NCI-H524 (cell line): ENCODE data around the gene L3MBTL2.
A peak's percentile ranks its signal among the peaks of the same experiment; 100 is the strongest.
"Not testable (repeated sequence)": the region's sequence is repeated elsewhere in the genome, so short reads cannot be mapped to it uniquely, and the experiment has no call there.

Experiments used
- DNase-seq, 2 experiments: peaks; one replicate each; lab custom pipeline; 2025; lab: John Stamatoyannopoulos, UW

L3MBTL2 gene

DNA sequence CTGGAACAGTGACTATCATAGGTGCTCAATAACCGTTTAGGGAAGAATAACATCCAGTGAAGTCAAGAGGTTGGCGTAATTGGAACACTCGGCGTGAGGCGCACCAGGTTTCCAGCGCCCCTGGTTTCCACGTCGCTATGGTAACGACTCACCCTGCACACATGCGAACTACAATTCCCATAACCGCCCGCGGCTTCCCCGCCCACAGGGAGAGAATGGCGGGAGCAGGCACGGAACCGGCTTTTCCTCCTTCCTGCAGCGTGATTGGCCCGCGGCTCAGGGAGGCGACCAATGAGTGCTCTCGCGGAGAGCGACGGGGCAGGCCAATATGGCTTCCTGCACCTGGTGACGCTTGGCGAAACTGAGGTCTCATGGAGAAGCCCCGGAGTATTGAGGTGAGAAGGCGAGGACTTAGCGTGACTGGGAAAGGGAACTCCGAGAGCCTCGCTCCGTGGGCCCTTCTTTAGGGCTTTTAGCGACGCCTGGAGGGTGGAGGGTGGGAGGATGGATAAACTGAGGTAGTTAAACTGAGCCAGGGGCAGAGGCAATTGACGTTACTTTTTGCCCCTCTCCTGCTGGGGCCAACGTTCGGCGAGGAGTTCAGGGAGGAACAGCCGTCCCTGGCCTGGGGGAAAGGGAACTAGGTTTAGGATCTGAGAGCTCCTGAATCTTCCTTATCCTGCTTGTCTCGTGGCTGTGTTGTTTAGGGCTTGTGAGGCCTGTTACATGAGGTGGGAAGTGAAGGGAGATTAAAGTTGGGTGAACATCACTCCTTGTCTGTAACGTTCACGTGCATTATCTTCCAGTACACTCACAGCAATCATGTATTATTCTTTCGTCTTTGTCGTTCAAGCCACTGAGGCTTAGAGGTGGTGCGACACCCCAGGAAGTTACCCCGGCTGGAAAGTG is at the start of gene L3MBTL2:
Gene L3MBTL2, plus strand, starts transcription at position 321 of the 909 bp plus-strand sequence. Its CDS starts 51 bp downstream, at position 372.
- peak; percentile 99 for DNase-seq

DNA sequence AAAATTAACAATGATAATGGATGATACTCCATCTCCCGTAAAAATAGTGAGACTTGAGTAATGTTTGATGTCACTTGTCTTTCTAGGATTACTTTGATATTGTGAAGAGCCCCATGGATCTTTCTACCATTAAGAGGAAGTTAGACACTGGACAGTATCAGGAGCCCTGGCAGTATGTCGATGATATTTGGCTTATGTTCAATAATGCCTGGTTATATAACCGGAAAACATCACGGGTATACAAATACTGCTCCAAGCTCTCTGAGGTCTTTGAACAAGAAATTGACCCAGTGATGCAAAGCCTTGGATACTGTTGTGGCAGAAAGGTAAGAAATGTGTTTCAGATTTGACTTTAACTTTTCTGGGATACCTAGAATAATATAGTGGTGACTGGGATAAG is 48.0 kb upstream of the L3MBTL2 start:
- no peak for DNase-seq

DNA sequence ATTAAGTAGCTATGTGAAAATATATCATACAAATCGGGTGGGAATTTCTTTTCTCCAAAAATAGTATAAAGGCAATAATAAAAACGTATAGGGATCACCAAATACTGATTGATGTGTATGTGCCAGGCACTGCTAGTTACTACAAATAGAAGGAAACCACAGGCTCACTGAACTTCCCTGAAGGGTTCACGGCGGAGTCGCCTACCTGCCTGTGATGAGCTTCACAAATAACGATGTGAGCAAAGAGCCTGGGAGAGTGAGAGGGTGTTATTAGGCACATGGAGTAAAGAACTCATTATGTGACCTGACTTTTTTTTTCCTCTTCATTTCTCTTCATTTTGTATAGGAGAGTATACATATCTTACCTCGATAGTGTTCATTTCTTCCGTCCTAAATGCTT is 36.0 kb upstream of the L3MBTL2 start:
- DNase-seq: no peak

DNA sequence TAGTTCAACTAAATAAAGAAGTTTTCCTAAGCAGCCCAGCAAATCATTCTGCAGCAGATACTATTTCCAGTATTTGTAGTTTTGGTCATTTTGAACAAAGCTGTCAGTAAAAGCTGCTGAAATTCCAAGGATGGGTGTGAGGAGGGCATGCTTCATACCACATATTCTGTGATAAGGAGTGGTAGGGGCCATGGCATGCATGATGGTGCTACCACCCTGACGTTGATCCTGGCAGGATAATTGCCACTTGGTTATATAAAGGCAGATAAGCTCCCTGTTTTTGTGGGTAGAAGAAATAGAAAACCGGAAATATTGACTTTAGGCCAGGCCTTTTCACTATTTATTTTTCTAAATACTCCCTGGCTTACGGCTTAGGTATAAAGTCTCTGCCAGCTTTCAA is 33.1 kb upstream of the L3MBTL2 start:
- DNase-seq: no peak

DNA sequence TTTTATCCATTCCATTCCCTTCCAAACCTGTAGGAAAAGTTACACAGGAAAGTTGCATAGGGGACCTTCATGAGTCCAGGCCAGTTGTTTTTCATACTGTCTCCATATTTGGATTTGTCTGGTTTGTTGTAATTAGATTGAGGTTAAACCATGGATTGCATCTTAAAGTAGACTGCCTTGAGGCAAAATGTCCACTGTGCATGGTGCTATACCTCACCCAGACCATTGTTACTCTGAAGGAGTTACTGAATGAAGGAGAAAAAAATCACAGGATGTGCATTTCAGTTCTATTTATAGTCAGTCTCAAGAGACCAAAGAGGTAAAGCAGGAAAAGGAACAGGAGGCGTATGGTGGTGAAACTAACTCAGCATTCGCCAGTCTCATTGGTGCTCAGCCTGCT is 29.6 kb upstream of the L3MBTL2 start:
- no peak for DNase-seq

DNA sequence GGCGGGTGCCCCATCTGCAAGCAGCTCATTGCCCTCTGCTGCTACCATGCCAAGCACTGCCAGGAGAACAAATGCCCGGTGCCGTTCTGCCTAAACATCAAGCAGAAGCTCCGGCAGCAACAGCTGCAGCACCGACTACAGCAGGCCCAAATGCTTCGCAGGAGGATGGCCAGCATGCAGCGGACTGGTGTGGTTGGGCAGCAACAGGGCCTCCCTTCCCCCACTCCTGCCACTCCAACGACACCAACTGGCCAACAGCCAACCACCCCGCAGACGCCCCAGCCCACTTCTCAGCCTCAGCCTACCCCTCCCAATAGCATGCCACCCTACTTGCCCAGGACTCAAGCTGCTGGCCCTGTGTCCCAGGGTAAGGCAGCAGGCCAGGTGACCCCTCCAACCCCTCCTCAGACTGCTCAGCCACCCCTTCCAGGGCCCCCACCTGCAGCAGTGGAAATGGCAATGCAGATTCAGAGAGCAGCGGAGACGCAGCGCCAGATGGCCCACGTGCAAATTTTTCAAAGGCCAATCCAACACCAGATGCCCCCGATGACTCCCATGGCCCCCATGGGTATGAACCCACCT is 28.0 kb upstream of the L3MBTL2 start:
- no peak for DNase-seq

DNA sequence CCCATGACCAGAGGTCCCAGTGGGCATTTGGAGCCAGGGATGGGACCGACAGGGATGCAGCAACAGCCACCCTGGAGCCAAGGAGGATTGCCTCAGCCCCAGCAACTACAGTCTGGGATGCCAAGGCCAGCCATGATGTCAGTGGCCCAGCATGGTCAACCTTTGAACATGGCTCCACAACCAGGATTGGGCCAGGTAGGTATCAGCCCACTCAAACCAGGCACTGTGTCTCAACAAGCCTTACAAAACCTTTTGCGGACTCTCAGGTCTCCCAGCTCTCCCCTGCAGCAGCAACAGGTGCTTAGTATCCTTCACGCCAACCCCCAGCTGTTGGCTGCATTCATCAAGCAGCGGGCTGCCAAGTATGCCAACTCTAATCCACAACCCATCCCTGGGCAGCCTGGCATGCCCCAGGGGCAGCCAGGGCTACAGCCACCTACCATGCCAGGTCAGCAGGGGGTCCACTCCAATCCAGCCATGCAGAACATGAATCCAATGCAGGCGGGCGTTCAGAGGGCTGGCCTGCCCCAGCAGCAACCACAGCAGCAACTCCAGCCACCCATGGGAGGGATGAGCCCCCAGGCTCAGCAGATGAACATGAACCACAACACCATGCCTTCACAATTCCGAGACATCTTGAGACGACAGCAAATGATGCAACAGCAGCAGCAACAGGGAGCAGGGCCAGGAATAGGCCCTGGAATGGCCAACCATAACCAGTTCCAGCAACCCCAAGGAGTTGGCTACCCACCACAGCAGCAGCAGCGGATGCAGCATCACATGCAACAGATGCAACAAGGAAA is 27.3 kb upstream of the L3MBTL2 start:
- no peak for DNase-seq

DNA sequence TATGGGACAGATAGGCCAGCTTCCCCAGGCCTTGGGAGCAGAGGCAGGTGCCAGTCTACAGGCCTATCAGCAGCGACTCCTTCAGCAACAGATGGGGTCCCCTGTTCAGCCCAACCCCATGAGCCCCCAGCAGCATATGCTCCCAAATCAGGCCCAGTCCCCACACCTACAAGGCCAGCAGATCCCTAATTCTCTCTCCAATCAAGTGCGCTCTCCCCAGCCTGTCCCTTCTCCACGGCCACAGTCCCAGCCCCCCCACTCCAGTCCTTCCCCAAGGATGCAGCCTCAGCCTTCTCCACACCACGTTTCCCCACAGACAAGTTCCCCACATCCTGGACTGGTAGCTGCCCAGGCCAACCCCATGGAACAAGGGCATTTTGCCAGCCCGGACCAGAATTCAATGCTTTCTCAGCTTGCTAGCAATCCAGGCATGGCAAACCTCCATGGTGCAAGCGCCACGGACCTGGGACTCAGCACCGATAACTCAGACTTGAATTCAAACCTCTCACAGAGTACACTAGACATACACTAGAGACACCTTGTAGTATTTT is 26.6 kb upstream of the L3MBTL2 start:
- no peak for DNase-seq

DNA sequence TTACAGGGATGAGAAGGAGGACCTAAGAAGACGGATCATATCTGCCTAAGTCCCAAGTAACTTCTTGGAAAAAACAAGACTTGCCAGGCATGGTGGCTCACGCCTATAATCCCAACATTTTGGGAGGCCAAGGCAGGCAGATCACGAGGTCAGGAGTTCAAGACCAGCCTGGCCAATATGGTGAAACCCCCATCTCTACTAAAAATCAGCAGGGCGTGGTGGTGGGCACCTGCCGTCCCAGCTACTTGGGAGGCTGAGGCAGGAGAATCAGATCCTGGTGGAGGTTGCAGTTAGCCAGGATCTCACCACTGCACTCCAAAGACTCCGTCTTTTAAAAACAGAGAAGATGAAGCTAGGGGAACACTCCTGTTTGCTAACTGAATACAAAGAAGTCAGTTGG is 24.8 kb upstream of the L3MBTL2 start:
- not testable (repeated sequence) for DNase-seq

DNA sequence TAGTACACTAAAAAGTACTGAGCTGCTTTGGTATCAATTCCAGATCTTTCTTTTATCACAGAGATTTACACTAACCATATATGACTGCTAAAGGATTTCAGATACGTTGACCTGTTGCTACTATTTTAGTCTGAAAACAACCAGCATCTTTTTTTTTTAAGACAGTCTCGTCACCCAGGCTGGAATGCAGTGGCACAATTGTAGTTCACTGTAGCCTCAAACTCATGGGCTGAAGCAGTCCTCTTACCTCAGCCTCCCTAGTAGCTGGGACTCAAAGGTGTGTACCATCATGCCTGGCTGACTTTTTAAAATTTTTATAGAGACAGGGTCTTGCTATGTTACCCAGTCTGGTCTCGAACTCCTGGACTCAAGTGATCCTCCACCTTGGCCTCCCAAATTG is 24.2 kb upstream of the L3MBTL2 start:
- DNase-seq: no peak

DNA sequence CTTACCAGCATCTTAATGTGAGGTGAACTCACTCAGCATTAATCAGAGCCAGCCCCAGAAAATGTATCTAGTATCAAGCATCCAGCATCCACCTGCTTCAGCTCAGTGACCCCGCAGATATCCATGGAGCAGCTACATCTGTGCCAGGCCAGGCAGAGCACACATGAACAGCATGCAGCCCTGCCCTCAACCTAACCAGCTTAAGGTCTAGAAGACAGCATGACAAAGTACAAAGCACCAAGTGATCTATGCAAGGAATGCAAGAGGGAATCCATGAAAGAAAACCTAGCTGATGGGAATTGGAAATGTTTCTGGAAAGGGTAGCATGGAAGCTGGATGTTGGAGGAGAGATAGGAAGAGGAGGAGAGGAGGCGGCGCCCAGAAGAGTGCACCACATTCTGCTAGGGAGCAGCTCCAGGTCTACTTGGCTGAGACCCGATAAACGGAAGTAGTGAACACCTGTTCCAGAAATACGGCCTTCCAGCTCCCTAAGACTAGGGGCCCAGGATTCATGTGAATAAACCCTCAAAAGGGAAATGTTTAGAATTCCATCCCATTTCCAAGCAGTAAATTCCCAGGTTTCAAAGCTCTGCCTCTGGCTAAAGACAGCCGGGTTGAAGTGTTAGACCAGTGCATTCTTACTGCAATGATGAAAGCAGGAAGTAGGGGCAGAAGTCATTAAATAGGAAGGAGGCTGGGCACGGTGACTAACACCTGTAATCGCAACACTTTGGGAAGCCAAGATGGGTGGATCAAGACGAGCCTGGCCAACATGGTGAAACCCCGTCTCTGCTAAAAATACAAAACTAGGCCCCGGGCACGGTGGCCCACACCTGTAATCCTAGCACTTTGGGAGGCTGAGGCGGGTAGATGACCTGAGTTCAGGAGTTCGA is 23.5 kb upstream of the L3MBTL2 start:
- DNase-seq: no peak

DNA sequence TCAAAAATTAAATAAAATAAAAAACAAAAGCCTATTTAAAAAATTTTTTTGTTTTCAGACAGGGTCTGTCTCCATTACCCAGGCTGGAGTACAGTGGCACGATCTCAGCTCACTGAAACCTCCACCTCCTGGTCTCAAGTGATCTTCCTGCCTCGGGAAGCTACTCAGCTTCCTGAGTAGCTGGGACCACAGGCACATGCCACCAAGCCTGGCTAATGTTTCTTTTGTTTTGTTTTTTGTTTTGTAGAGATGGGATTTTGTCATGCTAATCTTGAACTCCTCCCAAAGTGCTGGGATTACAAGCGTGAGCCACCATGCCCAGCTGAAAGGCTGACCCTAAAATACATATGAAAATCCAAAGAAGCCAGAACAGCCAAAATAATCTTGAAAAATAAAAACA is 20.4 kb upstream of the L3MBTL2 start:
- DNase-seq: no peak

DNA sequence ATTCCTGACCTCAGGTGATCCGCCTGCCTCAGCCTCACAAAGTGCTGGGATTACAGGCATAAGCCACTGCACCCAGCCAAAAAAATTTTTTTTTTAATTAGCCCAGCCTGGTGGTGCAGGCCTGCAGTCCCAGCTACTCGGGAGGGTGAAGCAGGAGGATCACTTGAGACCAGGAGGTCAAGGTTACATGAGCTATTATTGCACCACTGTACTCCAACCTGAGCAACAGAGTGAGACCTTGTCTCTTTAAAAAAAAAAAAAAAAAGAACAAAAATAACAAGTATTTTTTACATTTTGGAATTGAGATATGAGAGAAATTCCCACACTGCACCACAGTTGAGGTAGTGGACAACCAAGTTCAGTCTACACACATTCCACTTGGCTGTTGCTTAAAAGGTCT is 13.6 kb upstream of the L3MBTL2 start:
- DNase-seq: no peak

DNA sequence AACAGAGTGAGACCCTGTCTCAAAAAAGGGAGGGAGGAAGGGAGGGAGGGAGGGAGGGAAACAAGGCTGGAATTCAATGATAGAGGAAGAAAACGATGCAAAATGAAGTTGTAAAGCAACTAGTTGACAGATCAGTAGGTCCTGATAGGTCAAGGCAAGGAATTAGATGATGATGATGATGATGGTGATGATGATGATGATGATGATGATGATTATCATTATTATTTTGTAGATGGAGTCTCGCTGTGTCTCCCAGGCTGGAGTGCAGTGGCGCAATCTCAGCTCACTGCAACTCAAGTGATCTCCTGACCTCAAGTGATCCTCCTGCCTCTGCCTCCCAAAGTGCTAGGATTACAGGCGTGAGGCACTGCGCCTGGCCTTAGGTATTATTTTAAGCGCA is 11.3 kb upstream of the L3MBTL2 start:
- no peak for DNase-seq

DNA sequence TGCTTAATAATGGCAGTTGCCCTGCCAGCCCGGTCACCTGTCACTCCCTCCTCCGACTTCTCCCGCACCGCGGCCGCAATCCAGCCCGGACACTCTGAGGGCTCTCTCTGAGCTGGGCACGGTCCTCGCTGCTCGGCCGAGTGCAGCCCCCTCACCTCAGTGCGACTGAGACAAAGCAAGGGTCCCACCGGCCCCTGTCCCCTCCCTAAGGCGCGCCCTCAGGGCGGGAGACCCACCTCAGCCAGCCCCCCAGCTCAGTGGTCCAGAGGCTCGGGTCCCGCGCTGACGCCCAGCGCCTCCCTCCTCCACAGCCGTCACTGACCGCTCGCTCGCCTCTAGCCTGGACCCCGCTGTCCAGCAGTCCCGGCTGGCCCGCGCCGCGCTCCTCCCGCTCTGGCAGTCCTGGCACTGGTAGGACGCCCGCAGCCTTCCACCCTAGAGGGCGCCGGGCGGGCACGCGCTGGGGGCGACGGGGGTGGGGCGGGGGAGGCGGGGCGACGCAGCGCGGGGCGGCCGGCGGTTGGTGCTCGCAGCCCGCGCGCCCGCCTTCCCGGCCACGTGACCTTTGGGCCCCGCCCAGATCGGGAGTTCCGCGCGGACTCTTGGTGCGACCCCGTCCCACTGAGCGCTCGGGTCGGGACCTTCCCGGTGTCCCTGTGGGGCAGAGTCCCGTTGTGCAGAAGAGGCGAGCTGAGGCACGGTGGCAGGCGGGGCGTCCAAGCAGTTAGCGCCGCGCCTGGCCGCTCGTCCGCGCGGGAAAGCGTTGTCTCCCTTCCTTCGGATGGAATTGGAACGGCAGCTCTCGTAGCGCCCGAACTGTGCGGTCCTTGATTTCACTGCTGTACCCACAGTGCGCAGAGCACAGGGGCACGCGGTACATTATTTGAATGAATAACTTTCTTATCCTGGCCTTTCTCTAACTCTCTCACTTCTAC is 7.8 kb upstream of the L3MBTL2 start:
- DNase-seq: peak; percentile 77

DNA sequence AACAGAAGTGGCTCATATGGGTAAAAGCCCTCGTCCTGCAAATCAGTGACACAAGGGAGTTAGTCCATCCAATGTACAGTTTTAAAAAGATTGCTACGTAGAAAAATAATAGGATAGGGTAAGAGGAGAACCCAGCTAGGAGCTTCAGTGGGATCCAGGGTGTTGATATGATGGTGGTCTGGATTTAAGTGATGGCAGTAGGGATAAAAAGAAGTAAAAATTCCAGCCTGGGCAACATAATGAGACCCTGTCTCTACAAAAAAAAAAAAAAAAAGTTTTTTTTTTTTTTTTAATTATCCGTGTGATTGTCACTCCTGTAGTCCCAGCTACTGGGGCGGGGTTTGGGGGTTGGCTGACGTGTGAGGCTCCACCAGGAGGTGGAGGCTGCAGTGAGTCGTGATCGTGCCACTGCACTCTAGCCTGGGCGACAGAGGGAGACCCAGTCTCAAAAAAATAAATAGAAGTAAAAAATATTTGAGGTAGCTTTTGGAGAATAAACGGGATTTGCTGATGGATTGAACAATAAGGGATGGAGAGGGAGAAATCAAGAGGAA is 7.0 kb upstream of the L3MBTL2 start:
- peak in 1 of 2 experiments; percentile 37 for DNase-seq

DNA sequence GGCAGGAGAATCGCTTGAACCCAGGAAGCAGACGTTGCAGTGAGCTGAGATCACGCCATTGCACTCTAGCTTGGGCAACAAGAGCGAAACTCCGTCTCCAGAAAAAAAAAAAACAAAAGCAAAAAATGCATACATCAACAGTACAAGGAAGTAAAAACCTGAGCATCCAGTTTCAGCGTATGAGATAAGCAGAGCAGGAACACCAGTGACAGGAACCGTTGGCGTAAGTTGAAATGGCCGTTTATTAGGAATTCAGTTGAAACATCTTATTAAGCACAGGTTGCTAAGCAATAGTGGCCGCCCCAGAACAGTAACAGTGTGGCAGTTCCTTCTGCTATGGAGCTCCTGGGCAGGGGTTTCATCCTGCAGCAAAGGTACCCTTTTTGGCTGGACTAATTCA is 4.0 kb upstream of the L3MBTL2 start:
- DNase-seq: no peak

DNA sequence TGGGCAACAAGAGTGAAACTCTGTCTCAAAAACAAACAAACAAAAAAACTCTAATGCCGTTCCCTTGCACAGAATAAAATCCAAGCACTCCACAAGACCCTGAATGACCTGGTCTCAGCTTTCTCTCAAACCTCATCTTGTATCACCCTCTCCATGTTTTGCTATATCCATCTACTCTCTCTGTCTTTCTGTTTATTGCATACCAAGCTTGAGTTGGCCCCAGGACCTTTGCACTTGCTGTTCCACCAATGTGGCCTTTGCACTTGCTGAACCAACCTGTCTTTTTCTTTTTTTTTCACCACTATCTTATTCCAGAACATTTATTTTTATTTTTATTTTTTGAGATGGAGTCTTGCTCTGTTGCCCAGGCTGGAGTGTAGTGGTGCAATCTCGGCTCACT is 2.0 kb upstream of the L3MBTL2 start:
- DNase-seq: no peak

DNA sequence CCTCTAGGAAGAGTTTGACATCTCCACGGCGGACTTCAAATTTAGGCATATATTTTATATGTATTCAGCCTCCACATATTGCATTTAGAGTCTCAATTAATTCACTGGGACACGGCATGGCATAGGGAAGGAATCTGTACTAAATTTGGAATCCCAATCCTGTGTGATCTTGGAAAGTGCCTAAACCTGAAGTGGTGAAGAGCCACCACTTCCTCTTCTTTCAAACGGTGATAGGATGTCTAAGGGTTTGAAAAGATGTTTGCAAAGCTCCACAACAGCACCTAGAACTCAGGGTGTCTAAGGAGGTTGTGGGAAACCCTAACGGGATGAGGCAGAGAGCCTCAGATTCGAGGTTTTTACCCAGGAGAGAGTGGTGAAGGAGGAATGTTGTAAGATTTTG is 1.0 kb upstream of the L3MBTL2 start:
- DNase-seq: no peak

DNA sequence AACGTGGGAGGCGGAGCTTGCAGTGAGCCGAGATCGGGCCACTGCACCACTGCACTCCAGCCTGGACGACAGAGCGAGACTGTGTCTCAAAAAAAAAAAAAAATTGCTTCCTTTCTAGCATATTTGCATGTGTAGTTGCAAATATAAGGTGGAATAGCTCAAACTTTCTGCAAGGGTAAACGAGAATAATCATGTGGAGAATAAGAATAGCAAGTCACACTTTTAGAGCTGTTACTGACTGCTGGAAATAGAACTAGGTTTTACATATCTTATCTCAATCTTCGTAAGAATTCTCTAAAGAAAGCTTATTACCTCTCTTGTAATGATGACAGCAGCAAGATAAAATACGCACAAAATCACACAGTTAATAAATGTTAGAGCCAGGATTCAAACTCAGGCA is 1.6 kb downstream of the L3MBTL2 start:
- DNase-seq: no peak
